Adrenal gland (tissue), 5 donors: Measurements from ENCODE around the gene TRIM16.

Experiments
- POLR2A ChIP-seq, 2 donors: fragments of 450-650 bp; IDR thresholded peaks; one replicate each; pipeline ENCODE4 v1.6.1; 2017; ENCODE audit warnings: antibody characterized with exemption in 2 of 2, mild to moderate bottlenecking in 2 of 2, moderate library complexity in 1 of 2
- TF ChIP-seq, protein P1 (sequence below), 6 experiments: fragments of 450-650 bp in 4 of 6; fragments of 200-600 bp in 2 of 6; sonication (generic) in 1 of 6; IDR thresholded peaks; 1 replicate in 5 of 6; 2 replicates in 1 of 6; pipeline versions ENCODE4 v1.5.1 to v1.8.0; 2016 to 2021; ENCODE audit warnings: antibody characterized with exemption in 6 of 6, mild to moderate bottlenecking in 2 of 6, moderate library complexity in 1 of 6
- donor health status: DM: no; HTN: no; CAD: no.

DNA sequence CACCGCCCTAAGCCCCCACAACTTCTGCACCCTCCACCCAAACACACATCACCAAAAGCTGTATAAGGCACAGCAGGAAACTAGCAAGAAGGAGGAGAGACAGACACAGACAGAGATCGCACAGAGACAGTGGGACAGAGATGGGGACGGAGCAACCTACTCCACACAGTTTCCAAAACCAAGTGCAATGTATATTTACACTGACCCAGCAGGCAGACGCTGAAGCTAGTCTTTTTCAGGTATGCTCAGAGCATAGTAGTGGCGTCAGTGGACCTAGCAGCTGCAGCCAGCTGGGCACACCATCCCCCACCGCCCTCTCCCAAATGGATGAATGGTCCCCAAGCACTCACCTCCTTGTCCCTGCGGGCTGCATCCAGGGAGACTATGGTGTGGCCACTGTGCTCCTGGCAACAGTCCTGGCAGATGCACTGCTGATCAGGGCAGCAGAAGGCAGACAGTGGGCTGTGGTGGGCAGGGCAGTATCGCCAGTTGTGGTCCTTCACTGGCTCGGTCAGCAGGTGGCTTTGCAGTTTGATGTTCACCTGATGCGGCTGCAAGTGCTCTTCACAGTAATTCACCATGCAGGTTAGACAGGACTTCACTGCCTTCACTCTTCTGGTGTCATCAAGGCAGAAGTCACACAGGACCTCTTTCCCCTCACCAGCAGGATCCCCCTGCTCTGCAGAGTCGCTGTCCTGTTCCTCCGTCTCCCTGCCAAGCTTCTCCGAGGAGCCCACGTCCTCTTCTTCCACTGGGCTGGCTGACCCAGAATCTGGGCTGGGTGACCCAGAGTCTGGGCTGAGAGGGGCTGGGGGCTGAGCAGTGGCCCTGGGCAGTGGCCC, 33.1 kb downstream of the TRIM16 start:
- no peak for TF ChIP-seq POLR2A (IDR thresholded peaks at IDR 0.05)
- TF ChIP-seq, protein P1, sequence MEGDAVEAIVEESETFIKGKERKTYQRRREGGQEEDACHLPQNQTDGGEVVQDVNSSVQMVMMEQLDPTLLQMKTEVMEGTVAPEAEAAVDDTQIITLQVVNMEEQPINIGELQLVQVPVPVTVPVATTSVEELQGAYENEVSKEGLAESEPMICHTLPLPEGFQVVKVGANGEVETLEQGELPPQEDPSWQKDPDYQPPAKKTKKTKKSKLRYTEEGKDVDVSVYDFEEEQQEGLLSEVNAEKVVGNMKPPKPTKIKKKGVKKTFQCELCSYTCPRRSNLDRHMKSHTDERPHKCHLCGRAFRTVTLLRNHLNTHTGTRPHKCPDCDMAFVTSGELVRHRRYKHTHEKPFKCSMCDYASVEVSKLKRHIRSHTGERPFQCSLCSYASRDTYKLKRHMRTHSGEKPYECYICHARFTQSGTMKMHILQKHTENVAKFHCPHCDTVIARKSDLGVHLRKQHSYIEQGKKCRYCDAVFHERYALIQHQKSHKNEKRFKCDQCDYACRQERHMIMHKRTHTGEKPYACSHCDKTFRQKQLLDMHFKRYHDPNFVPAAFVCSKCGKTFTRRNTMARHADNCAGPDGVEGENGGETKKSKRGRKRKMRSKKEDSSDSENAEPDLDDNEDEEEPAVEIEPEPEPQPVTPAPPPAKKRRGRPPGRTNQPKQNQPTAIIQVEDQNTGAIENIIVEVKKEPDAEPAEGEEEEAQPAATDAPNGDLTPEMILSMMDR (IDR thresholded peaks at IDR 0.05) = no peak
